Pancreas (tissue), 10 donors: ENCODE measurements around the gene CLIP1. TPM values are rescaled to one million over a fixed set of nuclear protein-coding genes. Genes with fewer than 3 reads are reported as not detected.

ENCODE experiments used
- ATAC-seq, 4 donors: fragments of 200-7000 bp; cut with Tn5 transposase; one replicate each; pipeline versions ENCODE4 v1.8.0 to v1.9.1; 2020; ENCODE audit warnings: mild to moderate bottlenecking in 4 of 4, moderate library complexity in 4 of 4
- DNase-seq, 6 donors: peaks; one replicate each; pipeline ENCODE4 v3.0.0-alpha.2; 2020
- FAIRE-seq: peaks from 2 replicates; lab custom pipeline; 2012; peaks lifted over from hg19 to GRCh38; lab: Jason Lieb, UNC
- H3K27ac ChIP-seq, 4 donors: fragments of 200-600 bp; sonication (generic); 1 replicate in 3 of 4; 2 replicates in 1 of 4; pipeline versions ENCODE4 v1.5.0 to v1.8.0; 2020
- H3K27me3 ChIP-seq, 4 donors: fragments of 200-600 bp; one replicate each; pipeline ENCODE4 v1.8.0; 2021
- H3K36me3 ChIP-seq, 3 donors: fragments of 200-600 bp; sonication (generic) in 1 of 3; one replicate each; pipeline versions ENCODE4 v1.5.0 to v1.8.0; 2020 to 2021
- H3K4me1 ChIP-seq, 3 donors: fragments of 200-600 bp; one replicate each; pipeline ENCODE4 v1.8.0; 2021
- H3K4me3 ChIP-seq, 4 donors: fragments of 200-600 bp; sonication (generic) in 2 of 4; one replicate each; pipeline versions ENCODE4 v1.5.0 to v1.8.0; 2020 to 2021
- H3K9me3 ChIP-seq, 4 donors: fragments of 200-600 bp; one replicate each; pipeline ENCODE4 v1.8.0; 2021
- CTCF ChIP-seq, 4 donors: fragments of 200-600 bp; sonication (generic) in 3 of 4; IDR thresholded peaks; one replicate each; pipeline versions ENCODE4 v1.5.0 to v1.8.0; 2021; ENCODE audit warnings: antibody characterized with exemption in 4 of 4
- WGBS, 2 donors: extraction: QIAGEN DNeasy Blood & Tissue Kit; methylation state at CpG; one replicate each; pipeline ENCODE4 v1.1.7; 2013; 5-methylcytosine and 5-hydroxymethylcytosine counted together
- intact Hi-C, 3 donors: fragments of 100-400 bp; cut with DNase I; formaldehyde crosslinking; loops; one replicate each; pipeline versions ENCODE4 v1.11.1 to v1.14.2; 2022
- polyA plus RNA-seq, 2 donors: library from polyadenylated mRNA; stranded (reverse); fragments of 200-250 nt; gene quantifications; one replicate each; pipeline ENCODE4 v1.2.3, GENCODE V29; 2013
- total RNA-seq, 6 donors: library from RNA; stranded (reverse); fragmentation: NEBNext Ultra II Directional in 4 of 6; extraction: Animal tissue kit (Norgen Biotek cat#: 25700) in 4 of 6; gene quantifications; one replicate each; pipeline versions ENCODE4 v1.2.1 to v1.2.4, GENCODE V29; 2021 to 2023
- donor health status: healthy with polysubstance abuse.
- donor health status: DM: no; HTN: no; CAD: no; lungs with moderate emphysema.
- donor health status: DM: no; HTN: no; CAD: no.
- donor health status: control.
- donor health status: control.
- donor health status: Bipolar disorder and iron deficiency.
- donor health status: DM: yes; HTN: yes; CAD: no.
- donor health status: DM: no; HTN: no; CAD: no.
- donor health status: DM: no; HTN: no; CAD: no.
- donor health status: DM: yes; HTN: yes; CAD: no.

CLIP1 gene
- total and polyA plus RNA-seq, 8 donors: 17.1 to 43.9 (median 30.7) TPM

GRCh38 chr12:122322501-122322900, 100.0 kb downstream of the CLIP1 start:
- H3K9me3 ChIP-seq: no peaks in the 10 kb centered on the region
- H3K36me3 ChIP-seq: peaks cover 7 to 25% (median 8%) of the 10 kb centered on the region in 3 donors
- no peaks in the 10 kb centered on the region for H3K4me1 ChIP-seq
- 89 to 91% methylated on average over 8 of the region's 8 CpGs for WGBS, 2 donors
- no peaks in the 10 kb centered on the region for H3K27me3 ChIP-seq
- no peak for TF ChIP-seq CTCF (IDR thresholded peaks at IDR 0.05)
- ATAC-seq (no peak), DNase-seq (no peak), FAIRE-seq (no peak)
- no peak overlapping the region for H3K27ac ChIP-seq
- intact Hi-C loops: no loop called here
- H3K4me3 ChIP-seq: no peak overlapping the region

GRCh38 chr12:122318607-122319605, 103.6 kb downstream of the CLIP1 start:
- no peak for TF ChIP-seq CTCF (IDR thresholded peaks at IDR 0.05)
- Histone ChIP-seq H3K9me3 (no peaks in the 10 kb centered on the region), H3K4me3 (no peak overlapping the region), H3K4me1 (no peaks in the 10 kb centered on the region), H3K27me3 (no peaks in the 10 kb centered on the region), H3K36me3 (peaks cover 0 to 38% (median 3%) of the 10 kb centered on the region in 3 donors), H3K27ac (no peak overlapping the region)
- FAIRE-seq (no peak), DNase-seq (no peak), ATAC-seq (peak in 3 of 4 donors; percentile 26 to 38 (median 38))
- intact Hi-C loops: no loop called here
- WGBS, 2 donors: 91% methylated on average over 8 of the region's 8 CpGs

GRCh38 chr12:122312926-122313325, 109.5 kb downstream of the CLIP1 start:
- Histone ChIP-seq H3K4me1 (no peaks in the 10 kb centered on the region), H3K27ac (no peak overlapping the region), H3K36me3 (peaks cover 0 to 52% (median 3%) of the 10 kb centered on the region in 3 donors), H3K9me3 (no peaks in the 10 kb centered on the region), H3K4me3 (no peak overlapping the region), H3K27me3 (no peaks in the 10 kb centered on the region)
- no peak for DNase-seq
- intact Hi-C loops: no loop called here
- FAIRE-seq: no peak
- WGBS, 2 donors: 96% methylated on average over 5 of the region's 5 CpGs
- no peak for TF ChIP-seq CTCF (IDR thresholded peaks at IDR 0.05)
- ATAC-seq: no peak

DNA sequence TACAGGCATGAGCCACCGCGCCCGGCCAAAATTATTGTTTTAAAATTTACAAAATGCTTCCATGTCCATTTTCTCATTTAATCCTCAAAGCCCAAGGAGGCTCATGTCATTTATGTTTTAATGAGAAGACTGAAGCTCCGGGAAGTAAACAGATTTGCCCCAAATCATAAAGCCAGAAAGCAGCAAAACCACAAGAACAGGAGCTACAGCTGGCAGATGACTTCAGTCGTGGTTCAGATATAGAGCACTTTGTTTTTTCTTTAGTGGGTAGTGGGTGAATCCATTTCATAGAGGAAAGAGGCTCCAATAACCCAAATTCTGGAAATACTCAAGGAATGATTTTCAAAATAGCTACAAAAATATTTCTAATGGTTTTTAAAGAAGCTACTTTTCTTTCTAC, 110.8 kb downstream of the CLIP1 start:
- intact Hi-C loops: no loop called here
- no peaks in the 10 kb centered on the region for H3K9me3 ChIP-seq
- no peaks in the 10 kb centered on the region for H3K4me1 ChIP-seq
- no peaks in the 10 kb centered on the region for H3K27me3 ChIP-seq
- no peak overlapping the region for H3K4me3 ChIP-seq
- H3K27ac ChIP-seq: no peak overlapping the region
- no peak for TF ChIP-seq CTCF (IDR thresholded peaks at IDR 0.05)
- no peak for DNase-seq
- 87 to 88% methylated on average over 5 of the region's 5 CpGs for WGBS, 2 donors
- ATAC-seq: no peak
- peaks cover 0 to 42% (median 7%) of the 10 kb centered on the region in 3 donors for H3K36me3 ChIP-seq
- no peak for FAIRE-seq
